K562 (cell line): Measurements from ENCODE around the gene TMEM107. TPM values are rescaled to one million over a fixed set of nuclear protein-coding genes. Genes with fewer than 3 reads are reported as not detected.

ENCODE experiments used
- ATAC-seq: fragments of 200-7000 bp; cut with Tn5 transposase; 3 replicates; pipeline ENCODE4 v1.9.1; 2020; ENCODE audit warnings: moderate library complexity
- BruUV-seq: library from RNA; stranded (reverse); fragments of 400-500 nt; replicated peaks from 2 replicates; lab custom pipeline; 2021; lab: Mats Ljungman, UMichigan
- CTCF ChIA-PET: fragments of 300-600 bp; formaldehyde crosslinking; extraction: SDS; loops from one replicate; lab custom pipeline; 2021; ENCODE audit warnings: low intra/inter-chr PET ratio; lab: Yijun Ruan, JAX
- POLR2A ChIA-PET: fragments of 300-600, 350-650 bp; sonication (Branson Sonifier 250); formaldehyde crosslinking; extraction: SDS; loops from one replicate; lab custom pipeline; 2021; ENCODE audit warnings: antibody characterized with exemption, inconsistent platforms; lab: Yijun Ruan, JAX
- DNase-seq, 4 experiments: peaks; one replicate each; pipeline versions ENCODE4 v3.0.0 to v3.0.0-alpha.2; 2011 to 2018; ENCODE audit warnings: low spot score in 3 of 4, mixed read lengths in 3 of 4; ENCODE audit errors: extremely low read depth in 1 of 4
- FAIRE-seq: peaks from 2 replicates; lab custom pipeline; 2011; peaks lifted over from hg19 to GRCh38; lab: Jason Lieb, UNC
- H2AFZ ChIP-seq: 2 replicates; pipeline ENCODE4 v1.6.0; 2011; ENCODE audit warnings: low read depth, low read length, control low read depth, inconsistent platforms
- H3K27ac ChIP-seq: fragments of 200-600 bp; 3 replicates; pipeline ENCODE4 v1.8.0; 2011; ENCODE audit warnings: low read depth, mild to moderate bottlenecking, control low read depth, inconsistent platforms, low read length, moderate library complexity, mixed read lengths; ENCODE audit errors: extremely low read depth
- H3K27me3 ChIP-seq, 2 experiments: fragments of 300-600 bp in 1 of 2; 2 replicates in 1 of 2; 3 replicates in 1 of 2; pipeline versions ENCODE4 v1.6.0 to v1.8.0; 2011; ENCODE audit warnings: inconsistent platforms in 2 of 2, low read length in 2 of 2, mild to moderate bottlenecking in 1 of 2, mixed read lengths in 1 of 2, moderate library complexity in 1 of 2; ENCODE audit not compliant: control insufficient read depth in 2 of 2, insufficient read depth in 2 of 2
- H3K36me3 ChIP-seq: fragments of 300-600 bp; 3 replicates; pipeline ENCODE4 v1.8.0; 2011; ENCODE audit warnings: mild to moderate bottlenecking, low read length, inconsistent platforms; ENCODE audit not compliant: control insufficient read depth, insufficient read depth
- H3K4me1 ChIP-seq, 2 experiments: fragments of 200-600 bp in 1 of 2; replicated peaks in 1 of 2; 2 replicates in 1 of 2; 3 replicates in 1 of 2; pipeline versions ENCODE4 v1.5.1 to v1.8.0; 2011; ENCODE audit warnings: inconsistent platforms in 2 of 2, low read length in 2 of 2, mild to moderate bottlenecking in 1 of 2, mixed read lengths in 1 of 2, moderate library complexity in 1 of 2; ENCODE audit not compliant: control insufficient read depth in 2 of 2, insufficient read depth in 2 of 2
- H3K4me2 ChIP-seq: 2 replicates; pipeline ENCODE4 v1.6.1; 2011; ENCODE audit warnings: low read length, control low read depth, inconsistent platforms, mixed read lengths; ENCODE audit not compliant: insufficient read depth
- H3K4me3 ChIP-seq: fragments of 200-600 bp; sonication (generic), shearing (Covaris generic); 2 replicates; pipeline ENCODE4 v1.5.1; 2016; ENCODE audit warnings: control low read depth, inconsistent platforms
- H3K79me2 ChIP-seq: fragments of 200-600 bp; 3 replicates; pipeline ENCODE4 v1.8.0; 2011; ENCODE audit warnings: low read length, inconsistent platforms; ENCODE audit not compliant: control insufficient read depth, insufficient read depth
- H3K9ac ChIP-seq, 2 experiments: 2 replicates each; pipeline versions ENCODE4 v1.6.0 to v1.6.1; 2011; ENCODE audit warnings: low read depth in 2 of 2, low read length in 2 of 2, control low read depth in 1 of 2, inconsistent platforms in 1 of 2, mild to moderate bottlenecking in 1 of 2, mixed read lengths in 1 of 2; ENCODE audit not compliant: insufficient read depth in 1 of 2
- H3K9me1 ChIP-seq: one replicate; pipeline ENCODE4 v1.6.0; 2011; ENCODE audit warnings: inconsistent platforms, mild to moderate bottlenecking, low read length, moderate library complexity; ENCODE audit not compliant: control insufficient read depth, insufficient read depth
- H3K9me3 ChIP-seq: replicated peaks from 2 replicates; pipeline ENCODE4 v1.5.1; 2011; ENCODE audit warnings: low read depth, low read length, inconsistent platforms; ENCODE audit not compliant: control insufficient read depth, insufficient read depth
- H4K20me1 ChIP-seq: replicated peaks from 2 replicates; pipeline ENCODE4 v1.6.1; 2011; ENCODE audit warnings: low read length, inconsistent platforms, mixed read lengths; ENCODE audit not compliant: control insufficient read depth, insufficient read depth
- CBX2 ChIP-seq: fragments of 200-600 bp; sonication (generic); IDR thresholded peaks from one replicate; pipeline ENCODE4 v1.6.1; 2012; ENCODE audit warnings: mild to moderate bottlenecking, low read length, inconsistent platforms; ENCODE audit not compliant: insufficient read depth, poor library complexity, severe bottlenecking
- ESRRB ChIP-seq: fragments of 250-450 bp; sonication (Bioruptor Pico); IDR thresholded peaks from 2 replicates; pipeline ENCODE4 v1.5.0; 2020; ENCODE audit warnings: mild to moderate bottlenecking, moderate library complexity, borderline replicate concordance
- NR2C2 ChIP-seq, 2 experiments: fragments of 200-800 bp in 1 of 2; sonication (Bioruptor generic) in 1 of 2; sonication (generic) in 1 of 2; formaldehyde crosslinking in 1 of 2; IDR thresholded peaks; 2 replicates each; pipeline versions ENCODE4 v1.6.1 to v1.8.0; 2016 to 2022; ENCODE audit warnings: mild to moderate bottlenecking in 1 of 2, missing compliant biosample characterization in 1 of 2, missing genetic modification characterization in 1 of 2, missing genetic modification reagents in 1 of 2
- RFX7 ChIP-seq: fragments of 250-450 bp; sonication (Bioruptor Pico); IDR thresholded peaks from 2 replicates; pipeline ENCODE4 v1.5.1; 2021; ENCODE audit warnings: mild to moderate bottlenecking
- SMARCE1 ChIP-seq: fragments of 450-650 bp; IDR thresholded peaks from 2 replicates; pipeline ENCODE4 v1.7.1; 2016; ENCODE audit warnings: mild to moderate bottlenecking
- ZFX ChIP-seq: sonication (generic); formaldehyde crosslinking; IDR thresholded peaks from 2 replicates; pipeline ENCODE4 v1.8.0; 2022; ENCODE audit warnings: mild to moderate bottlenecking, missing genetic modification reagents, moderate library complexity
- ZKSCAN8 ChIP-seq: fragments of 200-800 bp; sonication (Bioruptor generic); IDR thresholded peaks from 2 replicates; pipeline ENCODE4 v1.6.1; 2016; ENCODE audit warnings: missing genetic modification characterization, missing compliant biosample characterization
- ZNF134 ChIP-seq: fragments of 250-450 bp; sonication (Bioruptor Pico); conservative IDR thresholded peaks from 2 replicates; pipeline ENCODE4 v1.4.0; 2020
- WGBS: fragments of 100-300 bp; shearing (Covaris generic); methylation state at CpG from one replicate; pipeline ENCODE4 v1.1.6; 2016; ENCODE audit warnings: low coverage, mixed read lengths; ENCODE audit not compliant: insufficient coverage; ENCODE audit errors: missing lambda C conversion rate; 5-methylcytosine and 5-hydroxymethylcytosine counted together
- in situ Hi-C: fragments of 300-500 bp; cut with MboI; formaldehyde crosslinking; loops from 4 replicates; pipeline ENCODE4 v1.15.0; 2018; ENCODE audit warnings: inconsistent platforms, mixed read lengths
- intact Hi-C: fragments of 100-400 bp; cut with micrococcal nuclease; formaldehyde crosslinking; loops from 2 replicates; pipeline ENCODE4 v1.14.2; 2022
- polyA plus RNA-seq, 8 experiments: library from polyadenylated mRNA; depleted of rRNA in 4 of 8; stranded (reverse) in 5 of 8; unstranded in 3 of 8; fragments of >200 nt; fragmentation: Nextera tagmentation in 2 of 8; fragmentation: Illumina TruSeq in 1 of 8; extraction: Ambion mirVana in 2 of 8; extraction: Trizol in 1 of 8; gene quantifications; 2 replicates each; pipeline versions ENCODE4 v1.2.1 to v1.2.3, GENCODE V29; 2011 to 2014; ENCODE audit warnings: inconsistent platforms in 1 of 8, missing spikeins in 1 of 8
- total RNA-seq, 7 experiments: library from RNA; depleted of rRNA in 6 of 7; stranded (reverse); fragments of >200 nt in 6 of 7; fragmentation: Illumina TruSeq in 2 of 7; extraction: Trizol in 2 of 7; gene quantifications; 2 replicates each; pipeline versions ENCODE4 v1.2.1 to v1.2.3, GENCODE V29; 2011 to 2021; ENCODE audit warnings: low replicate concordance in 1 of 7
- TF ChIP-seq, protein P1 (sequence below): fragments of 250-450 bp; sonication (Bioruptor Pico); IDR thresholded peaks from 2 replicates; pipeline ENCODE4 v1.4.0; 2020; ENCODE audit warnings: mild to moderate bottlenecking, moderate library complexity
- TF ChIP-seq, protein P2 (sequence below): fragments of 450-650 bp; IDR thresholded peaks from 2 replicates; pipeline ENCODE4 v1.7.1; 2018; ENCODE audit warnings: mild to moderate bottlenecking, low read depth; ENCODE audit not compliant: partially characterized antibody

TMEM107 gene
- total and polyA plus RNA-seq, 9 of the 15 experiments (the other 6 are each of a cell fraction or from before 2014, with no cell fraction given): 7.1 to 26.2 (median 16.9) TPM

DNA sequence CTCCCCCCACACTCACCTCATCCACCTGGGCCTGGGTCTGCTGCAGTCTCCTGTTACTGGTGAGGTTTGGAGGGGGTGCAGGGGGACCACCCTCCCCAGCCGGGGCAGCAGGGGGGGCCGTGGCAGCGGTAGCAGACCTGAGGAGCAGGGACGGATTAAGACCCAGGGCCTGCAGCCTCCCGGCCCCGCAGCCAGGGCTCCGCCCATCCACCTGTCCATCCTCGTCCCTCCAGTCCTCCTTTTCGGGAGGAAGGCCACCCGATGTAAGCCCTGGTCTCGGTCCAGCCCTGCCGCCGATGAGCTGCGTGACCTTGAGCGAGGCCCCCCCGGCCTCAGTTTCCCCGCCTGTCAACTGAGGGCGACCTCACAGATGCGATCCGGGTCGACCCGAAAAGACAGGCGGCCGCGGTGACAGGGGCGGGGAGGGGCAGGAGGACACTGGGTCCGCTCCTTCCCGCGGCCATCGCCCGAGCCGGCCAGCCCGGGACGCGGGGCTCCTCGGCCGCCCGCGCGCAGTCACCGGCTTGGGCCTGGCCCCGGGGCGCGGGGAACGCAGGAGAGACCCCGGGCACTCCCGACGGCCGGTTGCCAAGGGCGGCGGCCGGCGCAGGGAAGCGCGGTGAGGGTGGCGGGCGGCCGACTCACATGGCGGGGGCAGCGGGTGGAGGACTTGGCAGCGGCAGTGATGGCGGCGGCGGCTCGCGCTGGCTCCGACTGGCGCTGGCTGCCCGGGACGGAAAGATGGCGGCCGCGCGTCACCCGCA, 13.8 kb downstream of the TMEM107 start, which contains the start of gene VAMP2 (continued):
- TF ChIP-seq CBX2: no peak
- TF ChIP-seq ZNF134 (CRISPR knock-in tag): no peak
- TF ChIP-seq ZFX (CRISPR knock-in tag): peak; percentile 70

DNA sequence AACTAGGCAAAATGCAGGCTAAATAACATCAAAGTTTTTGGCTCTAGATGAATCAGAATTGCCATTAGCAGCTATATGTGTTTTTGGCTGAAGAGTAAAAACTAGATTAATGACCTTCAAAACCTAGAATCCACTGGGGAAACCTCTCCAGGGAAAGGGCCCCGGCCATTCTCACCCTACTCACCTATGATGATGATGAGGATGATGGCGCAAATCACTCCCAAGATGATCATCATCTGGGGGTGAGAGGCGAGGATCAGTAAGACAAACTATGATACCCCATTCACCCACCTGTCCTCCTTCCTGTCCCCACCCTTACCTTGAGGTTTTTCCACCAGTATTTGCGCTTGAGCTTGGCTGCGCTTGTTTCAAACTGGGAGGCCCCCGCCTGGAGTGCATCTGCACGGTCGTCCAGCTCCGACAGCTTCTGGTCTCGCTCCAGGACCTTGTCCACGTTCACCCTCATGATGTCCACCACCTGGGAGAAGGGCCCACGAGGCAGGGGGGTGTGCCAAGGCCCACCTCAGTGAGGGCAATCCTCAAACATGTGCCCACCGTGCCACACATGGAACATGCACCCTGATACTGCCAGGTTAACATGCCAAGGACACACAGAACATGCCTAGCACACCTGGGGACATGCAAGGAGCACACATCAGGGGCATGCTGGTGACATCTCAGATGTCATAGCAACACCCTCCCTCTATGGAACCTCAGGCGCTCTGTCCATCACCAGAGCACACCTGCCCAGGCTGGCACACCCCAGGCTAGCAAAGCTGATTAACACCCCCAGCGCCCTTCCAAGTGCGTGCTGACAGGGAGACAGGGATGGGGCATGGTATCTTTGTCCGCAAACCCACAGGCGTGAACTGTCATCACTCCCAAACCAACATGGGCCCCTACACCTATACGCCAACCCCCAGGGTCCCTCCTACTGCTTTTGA, 14.6 kb downstream of the TMEM107 start:
- POLR2A ChIA-PET: interaction anchor here (0.9 to 8.6 kb wide), 5 partner anchors 9 to 64 kb away, joined by 3 to 105 read pairs (median 3); partner anchors contain the start of gene PER1
- Histone ChIP-seq H3K4me2 (peak overlapping the region; percentile 94), H3K9me1 (peaks cover 5% of the 10 kb centered on the region), H3K27me3 (no peaks in the 10 kb centered on the region), H3K9me3 (no peaks in the 10 kb centered on the region), H4K20me1 (0 out of 2 replicates have a peak, but pooled peaks cover 12% of the 10 kb centered on the region), H2AFZ (no peak overlapping the region), H3K27ac (peak overlapping the region; percentile 97; the same call in 2 of the 3 replicates), H3K79me2 (peaks cover 31% of the 10 kb centered on the region), H3K4me3 (peak overlapping the region; percentile 97), H3K4me1 (peaks cover 34 to 58% of the 10 kb centered on the region in 2 experiments), H3K36me3 (peaks cover 29% of the 10 kb centered on the region; the same call in 2 of the 3 replicates), H3K9ac (peak overlapping the region; percentile 96 to 98)
- WGBS: 59% methylated on average over 16 of the region's 19 CpGs
- FAIRE-seq (no peak), DNase-seq (no peak), ATAC-seq (no peak)
- no peak for TF ChIP-seq RFX7 (CRISPR knock-in tag)
- TF ChIP-seq, protein P1, sequence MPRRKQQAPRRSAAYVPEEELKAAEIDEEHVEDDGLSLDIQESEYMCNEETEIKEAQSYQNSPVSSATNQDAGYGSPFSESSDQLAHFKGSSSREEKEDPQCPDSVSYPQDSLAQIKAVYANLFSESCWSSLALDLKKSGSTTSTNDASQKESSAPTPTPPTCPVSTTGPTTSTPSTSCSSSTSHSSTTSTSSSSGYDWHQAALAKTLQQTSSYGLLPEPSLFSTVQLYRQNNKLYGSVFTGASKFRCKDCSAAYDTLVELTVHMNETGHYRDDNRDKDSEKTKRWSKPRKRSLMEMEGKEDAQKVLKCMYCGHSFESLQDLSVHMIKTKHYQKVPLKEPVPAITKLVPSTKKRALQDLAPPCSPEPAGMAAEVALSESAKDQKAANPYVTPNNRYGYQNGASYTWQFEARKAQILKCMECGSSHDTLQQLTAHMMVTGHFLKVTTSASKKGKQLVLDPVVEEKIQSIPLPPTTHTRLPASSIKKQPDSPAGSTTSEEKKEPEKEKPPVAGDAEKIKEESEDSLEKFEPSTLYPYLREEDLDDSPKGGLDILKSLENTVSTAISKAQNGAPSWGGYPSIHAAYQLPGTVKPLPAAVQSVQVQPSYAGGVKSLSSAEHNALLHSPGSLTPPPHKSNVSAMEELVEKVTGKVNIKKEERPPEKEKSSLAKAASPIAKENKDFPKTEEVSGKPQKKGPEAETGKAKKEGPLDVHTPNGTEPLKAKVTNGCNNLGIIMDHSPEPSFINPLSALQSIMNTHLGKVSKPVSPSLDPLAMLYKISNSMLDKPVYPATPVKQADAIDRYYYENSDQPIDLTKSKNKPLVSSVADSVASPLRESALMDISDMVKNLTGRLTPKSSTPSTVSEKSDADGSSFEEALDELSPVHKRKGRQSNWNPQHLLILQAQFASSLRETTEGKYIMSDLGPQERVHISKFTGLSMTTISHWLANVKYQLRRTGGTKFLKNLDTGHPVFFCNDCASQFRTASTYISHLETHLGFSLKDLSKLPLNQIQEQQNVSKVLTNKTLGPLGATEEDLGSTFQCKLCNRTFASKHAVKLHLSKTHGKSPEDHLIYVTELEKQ (CRISPR knock-in tag): no peak
- TF ChIP-seq SMARCE1: no peak
- TF ChIP-seq ESRRB (CRISPR knock-in tag): no peak
- TF ChIP-seq ZKSCAN8 (CRISPR knock-in tag): no peak
- TF ChIP-seq, protein P2, sequence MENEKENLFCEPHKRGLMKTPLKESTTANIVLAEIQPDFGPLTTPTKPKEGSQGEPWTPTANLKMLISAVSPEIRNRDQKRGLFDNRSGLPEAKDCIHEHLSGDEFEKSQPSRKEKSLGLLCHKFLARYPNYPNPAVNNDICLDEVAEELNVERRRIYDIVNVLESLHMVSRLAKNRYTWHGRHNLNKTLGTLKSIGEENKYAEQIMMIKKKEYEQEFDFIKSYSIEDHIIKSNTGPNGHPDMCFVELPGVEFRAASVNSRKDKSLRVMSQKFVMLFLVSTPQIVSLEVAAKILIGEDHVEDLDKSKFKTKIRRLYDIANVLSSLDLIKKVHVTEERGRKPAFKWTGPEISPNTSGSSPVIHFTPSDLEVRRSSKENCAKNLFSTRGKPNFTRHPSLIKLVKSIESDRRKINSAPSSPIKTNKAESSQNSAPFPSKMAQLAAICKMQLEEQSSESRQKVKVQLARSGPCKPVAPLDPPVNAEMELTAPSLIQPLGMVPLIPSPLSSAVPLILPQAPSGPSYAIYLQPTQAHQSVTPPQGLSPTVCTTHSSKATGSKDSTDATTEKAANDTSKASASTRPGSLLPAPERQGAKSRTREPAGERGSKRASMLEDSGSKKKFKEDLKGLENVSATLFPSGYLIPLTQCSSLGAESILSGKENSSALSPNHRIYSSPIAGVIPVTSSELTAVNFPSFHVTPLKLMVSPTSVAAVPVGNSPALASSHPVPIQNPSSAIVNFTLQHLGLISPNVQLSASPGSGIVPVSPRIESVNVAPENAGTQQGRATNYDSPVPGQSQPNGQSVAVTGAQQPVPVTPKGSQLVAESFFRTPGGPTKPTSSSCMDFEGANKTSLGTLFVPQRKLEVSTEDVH: no peak
- TF ChIP-seq NR2C2 (CRISPR knock-in tag; IDR thresholded peaks at IDR 0.05): no peak
- TF ChIP-seq NR2C2 (tag; IDR thresholded peaks at IDR 0.05): no peak
- in situ Hi-C loops: no loop called here
- TSS peak; percentile 71 for BruUV-seq
- CTCF ChIA-PET: interaction anchor here (1.1 kb wide), 1 partner anchor 25 kb away, joined by 3 read pairs; no protein-coding TSS in a partner anchor
- intact Hi-C loops: no loop called here
